H9 (cell line): ENCODE results near the gene ZAR1. TPM values are rescaled to one million over a fixed set of nuclear protein-coding genes. Genes with fewer than 3 reads are reported as not detected.

Source experiments
- DNase-seq: peaks from one replicate; pipeline ENCODE4 v3.0.0-alpha.2; 2017
- H2AFZ ChIP-seq: one replicate; pipeline ENCODE4 v1.6.1; 2013; ENCODE audit warnings: mild to moderate bottlenecking, low read length, control low read depth, moderate library complexity
- H2AK5ac ChIP-seq: 2 replicates; pipeline ENCODE4 v1.6.1; 2013; ENCODE audit warnings: low read length, control low read depth, mixed read lengths; ENCODE audit not compliant: insufficient read length
- H2BK120ac ChIP-seq: one replicate; pipeline ENCODE4 v1.6.1; 2013; ENCODE audit warnings: low read depth, mild to moderate bottlenecking, low read length, control low read depth, inconsistent platforms; ENCODE audit not compliant: poor library complexity, severe bottlenecking
- H2BK12ac ChIP-seq: 2 replicates; pipeline ENCODE4 v1.6.1; 2013; ENCODE audit warnings: low read length, control low read depth, mixed read lengths, low read depth; ENCODE audit not compliant: insufficient read length
- H2BK15ac ChIP-seq: 2 replicates; pipeline ENCODE4 v1.6.1; 2013; ENCODE audit warnings: low read depth, low read length, control low read depth
- H2BK20ac ChIP-seq: one replicate; pipeline ENCODE4 v1.6.1; 2013; ENCODE audit warnings: low read depth, mild to moderate bottlenecking, low read length, control low read depth, inconsistent platforms; ENCODE audit not compliant: poor library complexity, severe bottlenecking
- H2BK5ac ChIP-seq: 2 replicates; pipeline ENCODE4 v1.6.1; 2013; ENCODE audit warnings: low read length, control low read depth, mixed read lengths; ENCODE audit not compliant: insufficient read length
- H3K14ac ChIP-seq: 2 replicates; pipeline ENCODE4 v1.6.1; 2013; ENCODE audit warnings: low read length, control low read depth; ENCODE audit not compliant: insufficient read depth
- H3K18ac ChIP-seq: 2 replicates; pipeline ENCODE4 v1.6.1; 2013; ENCODE audit warnings: low read depth, mild to moderate bottlenecking, mixed read lengths, low read length, control low read depth; ENCODE audit not compliant: insufficient read length
- H3K23ac ChIP-seq: 2 replicates; pipeline ENCODE4 v1.6.1; 2013; ENCODE audit warnings: low read length, control low read depth, mixed read lengths, low read depth; ENCODE audit not compliant: insufficient read length
- H3K23me2 ChIP-seq: 2 replicates; pipeline ENCODE4 v1.6.1; 2013; ENCODE audit warnings: low read depth, mild to moderate bottlenecking, mixed read lengths, low read length, control low read depth; ENCODE audit not compliant: insufficient read length, poor library complexity, severe bottlenecking
- H3K27ac ChIP-seq: 2 replicates; pipeline ENCODE4 v1.5.1; 2013; ENCODE audit warnings: low read length, control low read depth, mixed read lengths, low read depth; ENCODE audit not compliant: insufficient read length
- H3K27me3 ChIP-seq: 2 replicates; pipeline ENCODE4 v1.6.1; 2013; ENCODE audit warnings: low read length, control low read depth, inconsistent platforms; ENCODE audit not compliant: insufficient read depth
- H3K4ac ChIP-seq: 2 replicates; pipeline ENCODE4 v1.6.1; 2013; ENCODE audit warnings: low read depth, mild to moderate bottlenecking, control low read depth, inconsistent platforms, low read length, moderate library complexity
- H3K4me1 ChIP-seq: 2 replicates; pipeline ENCODE4 v1.6.1; 2013; ENCODE audit warnings: low read length, control low read depth, inconsistent platforms; ENCODE audit not compliant: insufficient read depth
- H3K4me2 ChIP-seq: 2 replicates; pipeline ENCODE4 v1.6.1; 2013; ENCODE audit warnings: low read length, control low read depth, mixed read lengths; ENCODE audit not compliant: insufficient read length, insufficient read depth
- H3K56ac ChIP-seq: 2 replicates; pipeline ENCODE4 v1.6.1; 2013; ENCODE audit warnings: low read depth, mild to moderate bottlenecking, mixed read lengths, low read length, control low read depth; ENCODE audit not compliant: insufficient read length
- H3K79me1 ChIP-seq: 2 replicates; pipeline ENCODE4 v1.6.1; 2013; ENCODE audit warnings: low read depth, mild to moderate bottlenecking, moderate library complexity, low read length, control low read depth, inconsistent platforms; ENCODE audit not compliant: insufficient read depth, poor library complexity, severe bottlenecking
- H3K79me2 ChIP-seq: 2 replicates; pipeline ENCODE4 v1.6.1; 2013; ENCODE audit warnings: low read length, control low read depth, inconsistent platforms; ENCODE audit not compliant: insufficient read depth
- H3K9ac ChIP-seq: 2 replicates; pipeline ENCODE4 v1.6.1; 2013; ENCODE audit warnings: low read length, control low read depth, mixed read lengths; ENCODE audit not compliant: insufficient read length; ENCODE audit errors: extremely low read depth
- H3K9me3 ChIP-seq: one replicate; pipeline ENCODE4 v1.6.1; 2013; ENCODE audit warnings: low read depth, low read length, inconsistent platforms; ENCODE audit not compliant: control insufficient read depth
- H3T11ph ChIP-seq: one replicate; pipeline ENCODE4 v1.6.1; 2013; ENCODE audit warnings: mild to moderate bottlenecking, low read length, control low read depth, inconsistent platforms
- H4K20me1 ChIP-seq: one replicate; pipeline ENCODE4 v1.6.1; 2013; ENCODE audit not compliant: control insufficient read depth, insufficient read length, insufficient read depth
- H4K5ac ChIP-seq: 2 replicates; pipeline ENCODE4 v1.6.1; 2013; ENCODE audit warnings: low read depth, mild to moderate bottlenecking, mixed read lengths, low read length, control low read depth; ENCODE audit not compliant: insufficient read length
- H4K8ac ChIP-seq: replicated peaks from 2 replicates; pipeline ENCODE4 v1.6.1; 2013; ENCODE audit warnings: low read length, control low read depth, mixed read lengths, low read depth; ENCODE audit not compliant: insufficient read length
- H4K91ac ChIP-seq: 2 replicates; pipeline ENCODE4 v1.6.1; 2013; ENCODE audit warnings: low read depth, mild to moderate bottlenecking, moderate library complexity, mixed read lengths, low read length, control low read depth; ENCODE audit not compliant: insufficient read length
- H3K27ac Mint-ChIP-seq, 3 experiments: 2 replicates in 2 of 3; 3 replicates in 1 of 3; pipeline ENCODE4 v1.8.0; 2020 to 2021; ENCODE audit warnings: mixed read lengths in 3 of 3, mild to moderate bottlenecking in 1 of 3, moderate library complexity in 1 of 3
- H3K27me3 Mint-ChIP-seq: 2 replicates; pipeline ENCODE4 v1.8.0; 2021; ENCODE audit warnings: low read depth, mild to moderate bottlenecking, moderate library complexity, mixed read lengths
- H3K36me3 Mint-ChIP-seq, 3 experiments: 2 replicates in 2 of 3; 3 replicates in 1 of 3; pipeline ENCODE4 v1.8.0; 2020 to 2021; ENCODE audit warnings: low read depth in 3 of 3, mixed read lengths in 3 of 3; ENCODE audit not compliant: insufficient read depth in 1 of 3
- H3K4me1 Mint-ChIP-seq, 2 experiments: 2 replicates each; pipeline ENCODE4 v1.8.0; 2020; ENCODE audit warnings: mixed read lengths in 2 of 2
- H3K4me3 Mint-ChIP-seq, 2 experiments: 2 replicates in 1 of 2; 3 replicates in 1 of 2; pipeline ENCODE4 v1.8.0; 2020 to 2021; ENCODE audit warnings: mild to moderate bottlenecking in 2 of 2, mixed read lengths in 2 of 2, moderate library complexity in 1 of 2
- H3K9me3 Mint-ChIP-seq, 2 experiments: 2 replicates in 1 of 2; 3 replicates in 1 of 2; pipeline ENCODE4 v1.8.0; 2020; ENCODE audit warnings: mild to moderate bottlenecking in 2 of 2, mixed read lengths in 2 of 2, moderate library complexity in 1 of 2
- CTCF ChIP-seq: fragments of 200-600 bp; sonication (generic); conservative IDR thresholded peaks from 3 replicates; pipeline ENCODE4 v1.8.0; 2021; ENCODE audit warnings: antibody characterized with exemption, mild to moderate bottlenecking
- WGBS: extraction: QIAGEN DNeasy Blood & Tissue Kit; methylation state at CpG from one replicate; pipeline ENCODE4 v1.1.7; 2013; ENCODE audit warnings: missing lambda C conversion rate, low lambda C conversion rate, mixed read lengths; ENCODE audit not compliant: insufficient read length; ENCODE audit errors: extremely low coverage; 5-methylcytosine and 5-hydroxymethylcytosine counted together
- total RNA-seq: library from RNA; stranded (reverse); gene quantifications from 2 replicates; pipeline ENCODE4 v1.2.1, GENCODE V29; 2021

Gene ZAR1
- total RNA-seq, 1 experiment from 2014 or later, result 0.61 TPM

- no peak overlapping the region for H2BK20ac ChIP-seq
- no peaks in the 10 kb centered on the region for H3K9me3 ChIP-seq
- H2AFZ ChIP-seq, result no peak overlapping the region
- H3K27ac Mint-ChIP-seq, result no peak overlapping the region
- H3K79me2 ChIP-seq, result no peaks in the 10 kb centered on the region
- no peaks in the 10 kb centered on the region for H4K20me1 ChIP-seq
- H3K14ac ChIP-seq, result no peak overlapping the region
- no peak overlapping the region for H2AK5ac ChIP-seq
- no peak overlapping the region for H2BK15ac ChIP-seq
- no peak overlapping the region for H3K4ac ChIP-seq
- no peaks in the 10 kb centered on the region for H3K27me3 ChIP-seq
- H3K4me3 Mint-ChIP-seq, result no peak overlapping the region
- no peak overlapping the region for H3K18ac ChIP-seq
- no peak overlapping the region for H3K27ac ChIP-seq
- no peaks in the 10 kb centered on the region for H3K9me3 Mint-ChIP-seq
- no peak overlapping the region for H3K23ac ChIP-seq
- peaks cover 5 to 8% of the 10 kb centered on the region in 2 experiments for H3K4me1 Mint-ChIP-seq
- no peak overlapping the region for H3K9ac ChIP-seq
- DNase-seq, result no peak
- H3K23me2 ChIP-seq, result no peaks in the 10 kb centered on the region
- TF ChIP-seq CTCF, result no peak
- H4K5ac ChIP-seq, result no peak overlapping the region
- H2BK120ac ChIP-seq, result no peak overlapping the region
- H4K8ac ChIP-seq, result no peak overlapping the region
- no peak overlapping the region for H3K56ac ChIP-seq
- H3K79me1 ChIP-seq, result no peaks in the 10 kb centered on the region
- H2BK5ac ChIP-seq, result no peak overlapping the region
- peaks cover 5 to 24% (median 17%) of the 10 kb centered on the region in 3 experiments; a peak in 6 of 7 replicates for H3K36me3 Mint-ChIP-seq
- H2BK12ac ChIP-seq, result no peak overlapping the region
- H3T11ph ChIP-seq, result no peak overlapping the region
- H3K4me1 ChIP-seq, result no peaks in the 10 kb centered on the region
- H3K27me3 Mint-ChIP-seq, result peaks cover 2% of the 10 kb centered on the region; the same call in 1 of the 2 replicates
- no peak overlapping the region for H4K91ac ChIP-seq
- WGBS, result no CpG with 5 or more reads among the region's 4 CpGs
- H3K4me2 ChIP-seq, result no peak overlapping the region
Observed at GRCh38 chr4:48498895-48499294, 8.8 kb downstream of the ZAR1 start.
